ENCODE results near the gene EPS8L3.
"Not testable (repeated sequence)": the region's sequence is repeated elsewhere in the genome, so short reads cannot be mapped to it uniquely, and the experiment has no call there.

EPS8L3 gene

DNA sequence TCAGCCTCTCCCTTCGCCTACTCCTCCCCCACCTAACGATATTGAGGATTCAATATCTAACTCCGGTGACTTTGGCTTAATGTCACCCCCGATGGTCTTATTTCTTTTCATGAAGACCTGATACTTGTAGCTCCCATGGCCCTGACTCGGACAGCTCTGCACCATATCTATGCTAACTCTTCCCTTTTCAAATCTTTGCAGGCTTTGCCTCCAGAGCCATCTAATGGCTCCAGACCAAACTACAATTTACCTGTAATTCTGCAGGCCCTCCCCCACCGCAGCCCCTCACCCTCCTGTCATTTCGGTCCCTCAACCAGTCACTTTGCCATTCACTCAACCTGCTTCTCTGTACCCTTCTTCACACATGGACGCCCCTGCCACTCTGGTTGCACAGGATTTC lies 59.5 kb downstream of the EPS8L3 start:
- DNase-seq = no peak

DNA sequence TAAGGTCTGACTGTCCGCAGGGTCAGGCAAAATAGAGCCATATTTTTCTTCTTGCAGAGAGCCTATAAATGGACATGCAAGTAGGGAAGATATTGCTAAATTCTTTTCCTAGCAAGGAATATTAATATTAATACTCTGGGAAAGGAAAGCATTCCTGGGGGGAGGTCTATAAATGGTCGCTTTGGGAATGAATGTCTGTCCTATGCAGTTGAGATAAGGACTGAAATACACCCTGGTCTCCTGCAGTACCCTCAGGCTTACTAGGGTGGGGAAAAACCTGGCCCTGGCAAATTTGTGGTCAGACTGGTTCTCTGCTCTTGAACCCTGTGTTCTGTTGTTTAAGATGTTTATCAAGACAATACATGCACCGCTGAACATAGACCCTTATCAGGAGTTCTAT lies 60.8 kb downstream of the EPS8L3 start:
- not testable (repeated sequence) for DNase-seq
